Endothelial cell of umbilical vein (primary cell): ENCODE results near the gene DAAM1. TPM values are rescaled to one million over a fixed set of nuclear protein-coding genes. Genes with fewer than 3 reads are reported as not detected.

Experiments used
- BruUV-seq: library from RNA; stranded (reverse); fragments of 400-500 nt; replicated peaks from 2 replicates; lab custom pipeline; 2021; lab: Mats Ljungman, UMichigan
- CTCF ChIA-PET: fragments of 300-600, 350-600 bp; sonication (Branson Sonifier 250); formaldehyde crosslinking; loops from one replicate; lab custom pipeline; 2021; ENCODE audit warnings: antibody characterized with exemption, inconsistent platforms; lab: Charles Lee
- POLR2A ChIA-PET: fragments of 300-600, 350-600 bp; sonication (Branson Sonifier 250); formaldehyde crosslinking; loops from one replicate; lab custom pipeline; 2021; ENCODE audit warnings: antibody characterized with exemption, inconsistent platforms; lab: Charles Lee
- DNase-seq: peaks from one replicate; pipeline ENCODE4 v3.0.0-alpha.2; 2011; ENCODE audit warnings: low read depth, low spot score
- FAIRE-seq: peaks from 2 replicates; lab custom pipeline; 2011; peaks lifted over from hg19 to GRCh38; lab: Jason Lieb, UNC
- H2AFZ ChIP-seq: 2 replicates; pipeline ENCODE4 v1.6.0; 2012; ENCODE audit warnings: low read depth, low read length, control low read depth, inconsistent platforms
- H3K27ac ChIP-seq: 2 replicates; pipeline ENCODE4 v1.5.1; 2011; ENCODE audit warnings: low read depth, mild to moderate bottlenecking, control low read depth, low read length, moderate library complexity; ENCODE audit not compliant: insufficient read depth
- H3K27me3 ChIP-seq, 2 experiments: 2 replicates each; pipeline versions ENCODE4 v1.6.0 to v1.6.1; 2011; ENCODE audit warnings: low read length in 2 of 2, mixed read lengths in 1 of 2; ENCODE audit not compliant: control insufficient read depth in 2 of 2, insufficient read depth in 2 of 2
- H3K36me3 ChIP-seq, 2 experiments: 2 replicates in 1 of 2; 3 replicates in 1 of 2; pipeline ENCODE4 v1.5.1; 2011; ENCODE audit warnings: low read length in 2 of 2, mild to moderate bottlenecking in 1 of 2, moderate library complexity in 1 of 2; ENCODE audit not compliant: control insufficient read depth in 2 of 2, insufficient read depth in 2 of 2; ENCODE audit errors: extremely low read depth in 1 of 2
- H3K4me1 ChIP-seq: 3 replicates; pipeline ENCODE4 v1.5.1; 2011; ENCODE audit warnings: mild to moderate bottlenecking, low read length; ENCODE audit not compliant: control insufficient read depth, insufficient read depth; ENCODE audit errors: extremely low read depth
- H3K4me2 ChIP-seq: 2 replicates; pipeline ENCODE4 v1.6.1; 2011; ENCODE audit warnings: low read length, control low read depth, mixed read lengths; ENCODE audit not compliant: insufficient read depth
- H3K4me3 ChIP-seq, 3 experiments: fragments of 200-600 bp in 1 of 3; sonication (generic), shearing (Covaris generic) in 1 of 3; replicated peaks in 1 of 3; 2 replicates each; pipeline ENCODE4 v1.5.1; 2011 to 2016; ENCODE audit warnings: control low read depth in 3 of 3, low read length in 3 of 3, mild to moderate bottlenecking in 2 of 3, inconsistent platforms in 1 of 3, low read depth in 1 of 3, moderate library complexity in 1 of 3; ENCODE audit not compliant: insufficient read depth in 1 of 3
- H3K79me2 ChIP-seq: 2 replicates; pipeline ENCODE4 v1.6.0; 2012; ENCODE audit warnings: low read length, inconsistent platforms; ENCODE audit not compliant: control insufficient read depth, insufficient read depth
- H3K9ac ChIP-seq: replicated peaks from 2 replicates; pipeline ENCODE3; 2011; ENCODE audit warnings: low read length, control low read depth; ENCODE audit not compliant: insufficient read depth; ENCODE audit errors: extremely low read depth
- H3K9me1 ChIP-seq: replicated peaks from 3 replicates; pipeline ENCODE4 v1.6.0; 2011; ENCODE audit warnings: mild to moderate bottlenecking, low read length; ENCODE audit not compliant: control insufficient read depth, insufficient read depth; ENCODE audit errors: extremely low read depth
- H3K9me3 ChIP-seq: replicated peaks from 2 replicates; pipeline ENCODE4 v1.5.1; 2012; ENCODE audit warnings: low read length, inconsistent platforms; ENCODE audit not compliant: control insufficient read depth, insufficient read depth
- H4K20me1 ChIP-seq: replicated peaks from 2 replicates; pipeline ENCODE3; 2011; ENCODE audit warnings: mild to moderate bottlenecking, low read length; ENCODE audit not compliant: control insufficient read depth, insufficient read depth; ENCODE audit errors: extremely low read depth
- CTCF ChIP-seq, 2 donors: IDR thresholded peaks; 1 replicate in 1 of 2; 2 replicates in 1 of 2; pipeline ENCODE4 v1.5.1; 2011; ENCODE audit warnings: low read length in 2 of 2, mild to moderate bottlenecking in 2 of 2, moderate library complexity in 2 of 2, control low read depth in 1 of 2, inconsistent platforms in 1 of 2, low read depth in 1 of 2; ENCODE audit not compliant: insufficient read depth in 1 of 2; ENCODE audit errors: extremely low read depth in 1 of 2
- EZH2 ChIP-seq: IDR thresholded peaks from 2 replicates; pipeline ENCODE4 v1.6.1; 2012; ENCODE audit warnings: borderline replicate concordance, low read depth, mild to moderate bottlenecking, moderate library complexity, low read length, inconsistent platforms; ENCODE audit not compliant: severe bottlenecking
- FOS ChIP-seq: IDR thresholded peaks from 2 replicates; pipeline ENCODE4 v1.6.1; 2011; ENCODE audit warnings: mild to moderate bottlenecking, low read length, moderate library complexity, borderline replicate concordance; ENCODE audit not compliant: insufficient read depth
- GATA2 ChIP-seq: IDR thresholded peaks from 2 replicates; pipeline ENCODE4 v1.7.0; 2011; ENCODE audit warnings: low read depth, mild to moderate bottlenecking, moderate library complexity, mixed read lengths, low read length; ENCODE audit not compliant: insufficient read length, insufficient read depth
- JUN ChIP-seq: IDR thresholded peaks from 2 replicates; pipeline ENCODE4 v1.6.1; 2011; ENCODE audit warnings: borderline replicate concordance, low read depth; ENCODE audit not compliant: insufficient read length, insufficient read depth
- MAX ChIP-seq: IDR thresholded peaks from 2 replicates; pipeline ENCODE4 v1.6.1; 2011; ENCODE audit not compliant: insufficient read depth, insufficient read length
- MYC ChIP-seq: IDR thresholded peaks from one replicate; pipeline ENCODE4 v1.6.1; 2011; ENCODE audit warnings: mild to moderate bottlenecking, low read depth, low read length
- POLR2A ChIP-seq: IDR thresholded peaks from 2 replicates; pipeline ENCODE4 v1.6.1; 2012; ENCODE audit warnings: low read depth, mild to moderate bottlenecking, control low read depth, low read length
- POLR2AphosphoS5 ChIP-seq: IDR thresholded peaks from 2 replicates; pipeline ENCODE4 v1.6.1; 2012; ENCODE audit warnings: low read depth, mild to moderate bottlenecking, control low read depth, low read length, moderate library complexity; ENCODE audit not compliant: insufficient read depth
- dilution Hi-C: fragments of 300-500 bp; cut with MboI; formaldehyde crosslinking; loops from one replicate; pipeline ENCODE4 v1.15.0; 2019; ENCODE audit warnings: low sequenced_read_pairs; ENCODE audit not compliant: extremely low pct_ligation_motif_present
- intact Hi-C: fragments of 100-400 bp; cut with micrococcal nuclease; formaldehyde crosslinking; loops from one replicate; pipeline ENCODE4 v1.10.0; 2022
- polyA plus RNA-seq, 4 experiments: library from polyadenylated mRNA; depleted of rRNA in 3 of 4; stranded (reverse) in 3 of 4; unstranded in 1 of 4; fragments of >200 nt; gene quantifications; 2 replicates each; pipeline versions ENCODE4 v1.2.1 to v1.2.3, GENCODE V29; 2011 to 2012; ENCODE audit warnings: missing spikeins in 1 of 4
- total RNA-seq: library from RNA; stranded (reverse); gene quantifications from 2 replicates; pipeline ENCODE4 v1.2.3, GENCODE V29; 2021

Gene DAAM1
- total and polyA plus RNA-seq, 2 donors (not counting 3 experiments of a cell fraction or from before 2014, with no cell fraction given): 10.2 to 25.3 TPM

DNA sequence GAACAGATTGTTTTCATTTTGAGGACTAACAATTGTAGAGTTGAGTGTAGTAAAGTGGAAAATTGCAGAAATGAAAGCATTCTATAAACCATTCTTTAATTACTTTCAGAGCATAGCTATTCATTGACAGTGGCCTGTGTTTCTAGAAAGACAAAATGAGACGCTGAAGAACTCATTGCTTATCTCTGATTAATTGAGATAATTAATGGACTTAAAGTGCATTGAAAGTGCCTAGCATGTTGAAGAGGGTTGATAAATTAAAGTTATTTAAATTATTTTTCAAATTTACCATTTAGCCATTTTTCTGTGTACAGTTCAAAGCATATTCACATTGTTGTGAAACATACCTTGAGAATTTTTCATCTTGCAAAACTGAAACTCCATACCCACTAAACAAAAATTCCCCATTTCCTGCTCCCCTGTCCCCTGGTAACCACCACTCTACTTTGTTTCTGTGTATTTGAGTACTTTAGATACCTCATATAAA, 57.4 kb downstream of the DAAM1 start:
- no peak for FAIRE-seq
- Histone ChIP-seq H3K27ac (no peak overlapping the region), H3K4me1 (peaks cover 21% of the 10 kb centered on the region), H4K20me1 (no peaks in the 10 kb centered on the region), H3K4me3 (no peak overlapping the region), H3K27me3 (no peaks in the 10 kb centered on the region), H3K9me1 (no peaks in the 10 kb centered on the region), H3K4me2 (no peak overlapping the region), H3K9me3 (no peaks in the 10 kb centered on the region), H3K9ac (no peak overlapping the region), H3K36me3 (no peaks in the 10 kb centered on the region), H3K79me2 (peaks cover 15% of the 10 kb centered on the region), H2AFZ (no peak overlapping the region)
- CTCF ChIA-PET: interaction anchor here (0.6 to 2.2 kb wide), 3 partner anchors 11 to 155 kb away, joined by 3 to 6 read pairs (median 3); no protein-coding TSS in a partner anchor
- no TSS peak for BruUV-seq
- no peak for DNase-seq
- POLR2A ChIA-PET: no interaction called here
- TF ChIP-seq JUN (no peak), FOS (no peak), EZH2 (no peak), MAX (no peak), MYC (no peak), POLR2A (no peak), GATA2 (no peak), CTCF (IDR thresholded peaks at IDR 0.05; ENCODE audit: extremely low read depth in 1 of 2, insufficient read depth in 1 of 2, low read depth in 1 of 2, low read length in 2 of 2) (no peak), POLR2AphosphoS5 (no peak)
- intact Hi-C loops: no loop called here
- dilution Hi-C loops: no loop called here
